HG02642 (cell line): ENCODE measurements around the gene PMM1.
"Not testable (repeated sequence)": the region's sequence is repeated elsewhere in the genome, so short reads cannot be mapped to it uniquely, and the experiment has no call there.

Source experiments
- ATAC-seq: cut with Tn5 transposase; IDR thresholded peaks from one replicate; pipeline ENCODE4 v1.9.1; 2021; ENCODE audit warnings: mild to moderate bottlenecking; ENCODE audit not compliant: unreplicated experiment, poor library complexity

The PMM1 gene

DNA sequence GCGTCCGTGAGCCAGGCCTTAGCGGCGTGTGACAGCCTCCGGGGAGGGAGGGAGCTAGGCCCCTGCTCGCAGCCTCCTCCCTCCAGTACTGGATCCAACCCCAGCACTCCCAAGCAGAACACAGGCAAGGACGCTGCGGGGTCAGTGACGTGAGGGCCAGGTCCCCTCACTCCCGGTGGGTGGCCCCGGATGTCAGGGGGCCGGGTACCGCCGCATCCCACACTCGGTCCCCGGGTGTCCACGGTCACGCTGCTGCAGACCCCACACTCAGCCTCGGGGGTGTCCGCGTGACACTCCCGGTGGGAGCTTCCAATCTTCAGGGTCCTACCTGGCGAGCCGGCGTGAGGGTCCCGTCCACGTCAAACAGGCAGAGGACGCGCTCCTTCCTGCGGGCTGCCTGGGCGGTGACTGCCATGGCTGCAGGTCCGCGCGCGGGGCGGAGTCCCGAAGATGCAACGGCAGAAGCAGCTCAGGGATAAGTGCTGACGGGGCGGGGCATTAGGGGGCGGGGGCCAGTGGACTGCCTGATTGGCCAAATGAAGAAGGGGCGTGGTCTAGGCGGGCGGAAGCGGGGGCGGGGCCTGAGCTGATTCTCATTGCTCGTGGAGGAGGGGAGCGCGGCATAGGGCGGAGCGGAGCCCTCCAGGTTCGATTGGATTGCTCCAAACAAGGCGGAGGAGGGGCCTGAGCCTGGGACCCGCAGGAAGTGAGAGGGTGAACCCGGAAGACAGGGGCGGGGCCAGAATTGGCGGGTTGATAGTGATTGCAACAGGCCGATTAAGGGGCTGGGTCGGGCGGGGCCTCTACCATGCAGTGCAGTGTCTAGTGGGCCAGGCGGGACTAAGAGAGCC, at the start of gene PMM1:
Gene PMM1 (minus strand): TSS at position 450 of the 851 bp plus-strand sequence. CDS start 35 bp downstream, at position 415.
- peak; percentile 89 for ATAC-seq

DNA sequence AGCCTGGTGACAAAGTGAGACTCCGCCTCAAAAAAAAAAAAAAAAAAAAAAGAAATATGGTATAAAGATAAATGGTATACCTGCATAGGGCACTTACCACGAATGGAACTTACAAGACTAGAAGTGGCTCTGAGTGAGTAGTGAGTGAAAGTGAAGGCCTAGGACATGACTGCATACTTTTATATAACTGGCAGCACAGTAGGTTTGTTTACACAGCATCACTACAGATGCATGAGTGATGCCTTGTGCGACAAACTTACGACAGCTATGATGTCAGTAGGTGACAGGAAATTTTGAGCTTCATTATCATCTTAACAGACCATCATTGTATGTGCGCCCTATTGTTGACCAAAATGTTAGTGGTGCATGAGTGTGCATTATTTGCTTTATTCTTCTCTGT, 49.1 kb upstream of the PMM1 start:
- ATAC-seq: no peak

DNA sequence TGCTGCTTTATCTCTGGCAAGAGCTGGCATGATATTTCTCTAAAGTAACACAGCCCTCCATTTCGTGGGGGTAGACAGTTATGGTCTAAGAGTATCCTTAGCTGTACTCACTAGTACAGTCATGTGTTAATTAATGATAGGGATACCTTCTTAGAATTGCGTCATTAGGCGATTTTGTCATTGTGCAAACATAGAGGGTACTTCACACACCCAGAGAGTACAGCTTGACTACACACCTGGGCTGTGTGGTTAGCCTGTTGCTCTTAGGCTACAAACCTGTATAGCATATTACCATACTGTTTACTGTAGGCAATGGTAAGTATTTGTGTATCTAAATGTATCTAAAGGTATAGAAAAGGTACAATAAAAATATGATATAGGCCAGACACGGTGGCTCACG, 48.5 kb upstream of the PMM1 start:
- no peak for ATAC-seq

DNA sequence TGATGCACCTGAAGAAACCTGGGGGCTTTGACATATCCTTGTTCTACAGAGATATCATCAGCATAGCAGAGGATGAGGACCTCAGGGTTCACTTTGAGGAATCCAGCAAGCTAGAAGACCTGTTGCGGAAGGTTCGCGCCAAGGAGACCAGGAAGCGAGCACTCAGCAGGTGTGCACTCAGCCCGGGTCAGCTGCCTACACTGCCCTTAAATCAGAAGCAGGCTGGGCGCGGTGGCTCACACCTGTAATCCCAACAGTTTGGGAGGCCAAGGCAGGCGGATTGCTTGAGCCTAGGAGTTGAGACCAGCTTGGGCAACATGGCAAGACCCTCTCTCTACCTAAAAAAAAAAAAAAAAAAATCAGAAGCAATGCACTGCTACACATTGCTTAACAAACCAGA, 48.0 kb upstream of the PMM1 start:
- not testable (repeated sequence) for ATAC-seq

DNA sequence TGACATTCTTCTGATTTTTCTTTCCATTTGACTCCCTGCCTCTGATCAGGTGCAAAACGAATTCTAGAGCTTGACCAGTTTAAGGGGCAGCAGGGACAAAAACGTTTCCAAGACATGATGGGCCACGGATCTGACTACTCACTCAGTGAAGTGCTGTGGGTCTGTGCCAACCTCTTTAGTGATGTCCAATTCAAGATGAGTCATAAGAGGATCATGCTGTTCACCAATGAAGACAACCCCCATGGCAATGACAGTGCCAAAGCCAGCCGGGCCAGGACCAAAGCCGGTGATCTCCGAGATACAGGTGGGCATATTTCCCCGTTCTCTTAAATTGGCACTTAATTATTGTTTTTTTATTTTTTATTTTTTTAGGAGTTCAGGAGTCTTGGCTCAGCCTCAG, 46.8 kb upstream of the PMM1 start:
- ATAC-seq: no peak

DNA sequence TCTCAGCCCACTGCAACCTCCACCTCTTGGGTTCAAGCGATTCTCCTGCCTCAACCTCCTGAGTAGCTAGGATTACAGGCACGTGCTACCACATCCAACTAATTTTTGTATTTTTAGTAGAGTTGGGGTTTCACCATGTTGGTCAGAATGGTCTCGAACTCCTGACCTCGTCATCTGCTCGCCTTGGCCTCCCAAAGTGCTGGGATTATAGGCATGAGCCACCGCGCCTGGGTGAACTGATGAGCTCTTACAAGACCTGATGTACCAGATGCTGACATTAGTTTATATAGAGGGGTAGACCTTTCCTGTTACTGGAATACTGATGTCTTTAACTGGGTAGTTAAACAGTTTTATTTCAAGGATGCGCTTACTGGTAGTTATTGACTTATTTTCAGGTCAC, 45.0 kb upstream of the PMM1 start:
- ATAC-seq: not testable (repeated sequence)

DNA sequence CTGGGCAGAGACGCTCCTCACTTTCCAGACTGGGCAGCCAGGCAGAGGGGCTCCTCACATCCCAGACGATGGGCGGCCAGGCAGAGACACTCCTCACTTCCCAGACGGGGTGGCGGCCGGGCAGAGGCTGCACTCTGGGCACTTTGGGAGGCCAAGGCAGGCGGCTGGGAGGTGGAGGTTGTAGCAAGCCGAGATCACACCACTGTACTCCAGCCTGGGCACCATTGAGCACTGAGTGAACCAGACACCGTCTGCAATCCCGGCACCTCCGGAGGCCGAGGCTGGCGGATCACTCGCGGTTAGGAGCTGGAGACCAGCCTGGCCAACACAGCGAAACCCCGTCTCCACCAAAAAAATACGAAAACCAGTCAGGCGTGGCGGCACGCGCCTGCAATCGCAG, 42.0 kb upstream of the PMM1 start:
- not testable (repeated sequence) for ATAC-seq

DNA sequence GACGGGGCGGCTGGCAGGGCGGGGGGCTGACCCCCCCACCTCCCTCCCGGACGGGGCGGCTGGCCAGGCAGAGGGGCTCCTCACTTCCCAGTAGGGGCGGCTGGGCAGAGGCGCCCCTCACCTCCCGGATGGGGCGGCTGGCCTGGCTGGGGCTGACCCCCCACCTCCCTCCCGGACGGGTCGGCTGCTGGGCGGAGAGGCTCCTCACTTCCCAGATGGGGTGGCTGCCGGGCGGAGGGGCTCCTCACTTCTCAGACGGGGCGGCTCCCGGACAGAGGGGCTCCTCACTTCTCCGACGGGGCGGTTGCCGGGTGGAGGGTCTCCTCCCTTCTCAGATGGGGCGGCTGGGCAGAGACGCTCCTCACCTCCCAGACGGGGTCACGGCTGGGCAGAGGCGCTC, 41.5 kb upstream of the PMM1 start:
- not testable (repeated sequence) for ATAC-seq

DNA sequence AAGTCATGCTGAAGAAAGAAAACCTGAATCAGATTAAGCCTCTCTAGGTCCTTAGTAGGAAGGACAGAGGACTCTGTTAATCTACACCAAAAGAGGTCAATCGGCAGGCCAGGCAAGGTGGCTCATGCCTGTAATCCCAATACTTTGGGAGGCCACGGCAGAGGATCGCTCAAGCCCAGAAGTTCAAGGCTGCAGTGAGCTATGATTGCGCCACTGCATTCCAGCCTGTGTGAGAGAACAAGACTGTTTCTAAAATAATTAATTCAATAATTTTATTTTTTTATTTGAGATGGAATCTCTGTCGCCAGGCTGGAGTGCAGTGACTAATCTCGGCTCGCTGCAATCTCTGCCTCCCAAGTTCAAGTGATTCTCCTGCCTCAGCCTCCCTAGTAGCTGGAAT, 35.9 kb upstream of the PMM1 start:
- ATAC-seq: no peak

DNA sequence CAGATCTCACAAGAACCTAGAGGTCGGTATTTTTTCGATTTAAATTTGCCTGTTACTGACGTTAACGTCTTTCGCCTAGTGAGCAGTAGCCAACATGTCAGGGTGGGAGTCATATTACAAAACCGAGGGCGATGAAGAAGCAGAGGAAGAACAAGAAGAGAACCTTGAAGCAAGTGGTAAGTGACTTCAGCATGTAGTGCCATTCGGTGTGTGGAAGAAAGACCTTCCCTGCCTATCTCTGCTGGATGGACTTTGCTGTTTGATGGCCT, 32.2 kb upstream of the PMM1 start:
- ATAC-seq: no peak

DNA sequence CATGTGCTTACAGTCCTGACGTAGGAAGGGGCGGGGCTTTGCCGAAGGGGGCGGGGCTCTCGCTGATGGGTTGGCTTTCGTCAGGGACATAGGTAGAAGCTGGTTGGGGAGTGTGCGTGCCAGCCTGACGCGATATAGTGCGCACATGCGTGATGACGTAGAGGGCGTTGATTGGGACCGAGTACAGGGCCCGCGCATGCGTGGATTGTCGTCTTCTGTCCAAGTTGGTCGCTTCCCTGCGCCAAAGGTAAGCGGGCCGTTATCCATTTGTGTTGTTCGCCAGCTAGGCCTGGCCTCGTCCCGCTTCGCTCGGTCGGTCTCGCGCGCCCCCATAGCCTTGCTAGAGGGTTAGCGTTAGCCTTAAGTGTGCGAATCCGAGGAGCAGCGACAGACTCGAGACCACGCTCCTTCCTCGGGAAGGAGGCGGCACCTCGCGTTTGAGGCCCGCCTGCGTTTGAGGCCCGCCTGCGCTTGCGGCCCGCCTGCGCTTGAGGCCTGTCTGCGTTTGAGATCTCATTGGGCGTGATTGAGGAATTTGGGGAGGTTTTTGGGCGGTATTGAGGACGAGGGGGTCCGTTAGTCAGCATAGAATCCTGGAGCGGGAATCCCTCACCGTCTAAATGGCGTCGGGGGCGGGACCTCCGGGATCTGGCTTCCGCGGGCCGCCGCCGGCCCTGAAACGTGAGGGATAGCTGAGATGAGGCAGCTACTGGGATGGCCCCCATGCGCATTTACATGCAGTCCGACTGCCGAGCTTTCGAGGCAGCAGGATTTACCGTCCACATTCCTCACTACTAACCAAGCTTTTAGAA, 31.7 kb upstream of the PMM1 start, which contains the start of gene XRCC6:
Gene XRCC6 (plus strand): TSS at position 197 of the 812 bp plus-strand sequence. CDS start 710 bp downstream, outside the sequence.
- peak; percentile 86 for ATAC-seq

DNA sequence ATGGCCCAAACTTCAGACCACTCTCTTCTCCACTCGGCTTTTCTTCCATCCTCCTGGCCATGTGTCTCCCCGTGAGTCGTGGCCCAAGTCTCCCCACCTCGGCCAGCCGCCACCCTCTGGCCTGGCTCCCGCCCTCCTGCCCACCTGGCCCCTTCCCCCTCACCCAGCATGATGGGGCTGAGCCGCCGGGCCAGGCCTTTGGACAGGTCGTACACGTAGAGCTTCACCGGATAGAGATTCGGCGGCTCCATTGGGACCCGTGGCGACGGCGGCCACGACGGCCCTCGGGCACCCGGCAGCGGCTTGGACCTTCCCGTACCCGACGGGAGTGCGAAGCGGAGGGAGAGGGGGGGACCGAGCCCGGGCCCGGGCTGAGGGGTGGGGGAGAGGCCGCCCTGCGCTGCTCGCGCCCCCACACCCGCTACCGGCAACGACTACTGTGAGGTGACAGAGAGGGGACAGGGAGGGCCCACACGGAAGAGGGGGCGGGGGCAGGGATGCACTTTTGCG, 31.0 kb upstream of the PMM1 start, which contains the start of gene DESI1:
Gene DESI1 (minus strand): TSS at position 455 of the 510 bp plus-strand sequence. CDS start 204 bp downstream, at position 251.
- ATAC-seq: peak; percentile 23

DNA sequence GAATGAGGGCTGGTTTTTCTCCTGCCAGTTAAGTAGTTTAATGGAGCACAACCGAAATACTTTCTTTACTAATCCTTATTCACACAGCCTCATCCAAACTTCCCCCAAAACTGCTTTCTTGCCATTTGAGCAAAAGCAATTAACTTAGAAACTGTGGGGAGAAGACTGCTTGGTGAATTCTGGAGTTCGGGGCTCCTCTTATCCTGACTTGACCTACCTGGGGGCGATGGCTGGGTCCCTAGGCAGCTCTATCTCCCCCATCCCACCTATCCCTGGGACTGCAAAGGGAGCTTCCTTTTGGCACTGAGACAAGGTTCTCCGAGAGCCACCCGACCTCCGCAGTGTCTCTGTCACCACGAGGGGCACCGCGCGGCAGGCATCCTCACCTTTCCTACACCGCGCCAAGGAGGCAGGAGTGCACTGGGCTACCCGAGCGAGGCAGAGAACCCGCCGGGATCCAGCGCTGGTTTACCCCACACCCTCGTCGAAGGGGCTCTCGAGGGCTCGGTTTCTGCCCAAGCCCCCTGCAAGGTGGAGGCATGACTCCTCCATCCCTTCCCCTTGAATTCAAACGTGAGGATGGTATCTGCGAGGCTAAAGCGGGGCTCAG, 30.4 kb upstream of the PMM1 start:
- peak; percentile 20 for ATAC-seq

DNA sequence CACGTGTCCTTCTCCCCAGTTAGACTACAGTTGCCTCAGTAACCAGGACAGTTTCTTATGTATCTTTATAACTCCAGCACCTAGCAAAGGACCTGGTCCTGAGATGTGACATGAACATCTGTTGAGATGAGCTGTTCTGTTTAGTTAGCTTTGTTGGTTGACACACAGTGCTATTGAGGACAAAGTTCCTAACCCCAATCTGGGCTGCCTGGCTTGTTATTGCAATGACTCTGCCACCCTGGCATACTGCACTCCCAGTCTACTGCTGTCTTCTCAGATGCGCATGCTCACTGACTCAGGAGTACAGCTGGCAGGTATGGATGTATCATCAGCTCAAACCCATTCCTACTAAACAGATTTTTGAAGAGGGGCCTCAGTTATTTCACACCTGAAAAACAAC, 23.8 kb upstream of the PMM1 start:
- ATAC-seq: no peak

DNA sequence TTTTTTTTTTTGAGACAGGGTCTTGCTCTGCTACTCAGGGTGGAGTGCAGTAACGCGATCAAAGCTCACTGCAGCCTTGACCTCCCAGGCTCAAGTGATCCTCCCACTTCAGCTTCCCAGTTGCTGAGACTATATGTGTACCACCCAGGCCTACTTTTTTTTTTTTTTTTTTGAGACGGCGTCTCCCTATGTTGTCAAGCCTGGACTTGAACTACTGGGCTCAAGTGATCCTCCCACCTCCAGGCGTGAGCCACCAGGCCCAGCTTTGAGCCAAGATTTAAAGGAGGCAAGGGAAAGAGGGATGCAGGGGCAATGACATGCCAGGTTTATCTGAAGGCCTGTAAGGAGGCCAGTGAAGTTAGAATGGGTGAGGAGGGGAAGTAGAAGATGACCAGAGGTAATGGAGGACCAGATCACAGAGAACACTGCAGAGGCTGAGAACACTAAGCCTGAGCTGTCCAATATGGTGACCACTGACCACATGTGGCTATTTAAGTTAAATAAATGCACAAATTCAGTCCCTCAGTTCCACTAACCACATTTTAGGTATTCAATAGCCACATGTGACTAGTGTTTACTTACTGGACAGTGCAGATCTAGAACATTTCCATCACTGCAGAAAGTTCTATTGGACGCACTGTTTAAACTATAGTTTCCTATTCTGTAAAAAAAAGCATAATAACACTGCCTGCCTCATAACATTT, 23.1 kb upstream of the PMM1 start:
- ATAC-seq: no peak

DNA sequence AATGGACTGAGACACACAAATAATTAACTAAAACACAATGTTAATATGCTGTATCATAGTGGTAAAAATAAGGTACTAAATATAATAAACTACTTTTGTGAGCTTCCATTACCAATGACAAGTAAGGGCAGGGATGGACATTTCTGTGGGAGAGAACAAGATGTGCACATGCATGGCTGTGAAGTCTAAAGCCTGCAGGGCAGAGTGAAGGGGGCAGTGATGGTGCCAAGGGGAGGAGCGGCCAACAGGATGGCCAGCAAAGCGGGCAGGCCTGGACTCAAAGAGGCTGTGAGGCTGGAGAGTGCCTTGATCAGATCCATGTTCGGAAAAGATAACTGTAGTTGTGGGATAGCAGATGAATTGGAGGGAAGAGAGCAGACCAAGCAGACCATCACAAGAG, 18.7 kb upstream of the PMM1 start:
- ATAC-seq: no peak

DNA sequence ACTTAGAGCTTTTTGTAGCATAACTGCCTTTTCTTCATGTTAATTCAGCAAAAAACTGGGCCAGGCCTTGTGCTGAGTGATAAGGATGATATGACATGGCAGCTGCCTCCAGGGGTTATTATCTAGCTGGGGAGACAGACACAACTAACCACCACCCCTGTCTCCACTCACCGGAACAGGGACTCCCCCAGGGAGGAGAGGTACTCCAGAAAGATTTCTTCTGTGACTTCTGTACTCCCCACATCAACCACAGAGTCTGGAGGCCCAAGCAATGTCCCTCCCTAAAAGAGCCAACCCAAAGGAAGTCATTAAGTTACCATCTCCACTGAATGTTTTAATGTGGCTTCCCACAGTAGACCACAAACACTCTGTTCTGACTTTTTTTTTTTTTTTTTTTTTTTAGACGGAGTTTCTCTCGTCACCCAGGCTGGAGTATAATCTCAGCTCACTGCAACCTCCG, 14.3 kb upstream of the PMM1 start:
- ATAC-seq: peak; percentile 83

DNA sequence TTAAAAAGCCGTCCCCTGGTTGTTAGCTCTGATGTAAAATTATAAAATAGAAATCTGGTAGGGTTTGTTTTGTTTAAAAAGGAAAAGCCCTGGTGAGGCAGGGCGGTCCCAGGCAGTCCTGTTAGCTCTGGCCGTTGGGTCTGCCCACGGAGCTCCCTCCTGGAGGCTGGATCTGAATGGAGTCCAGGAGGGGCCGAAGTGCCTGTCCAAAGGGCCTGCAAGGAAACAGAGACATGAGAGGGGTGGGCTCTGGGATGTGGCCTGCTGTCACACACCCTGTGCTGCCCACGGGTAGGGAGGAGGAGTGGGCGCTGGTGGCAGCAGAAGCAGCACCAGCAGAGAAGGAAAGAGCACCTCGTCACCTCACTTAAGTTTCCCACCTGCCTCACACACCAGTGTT, 11.3 kb upstream of the PMM1 start:
- no peak for ATAC-seq

DNA sequence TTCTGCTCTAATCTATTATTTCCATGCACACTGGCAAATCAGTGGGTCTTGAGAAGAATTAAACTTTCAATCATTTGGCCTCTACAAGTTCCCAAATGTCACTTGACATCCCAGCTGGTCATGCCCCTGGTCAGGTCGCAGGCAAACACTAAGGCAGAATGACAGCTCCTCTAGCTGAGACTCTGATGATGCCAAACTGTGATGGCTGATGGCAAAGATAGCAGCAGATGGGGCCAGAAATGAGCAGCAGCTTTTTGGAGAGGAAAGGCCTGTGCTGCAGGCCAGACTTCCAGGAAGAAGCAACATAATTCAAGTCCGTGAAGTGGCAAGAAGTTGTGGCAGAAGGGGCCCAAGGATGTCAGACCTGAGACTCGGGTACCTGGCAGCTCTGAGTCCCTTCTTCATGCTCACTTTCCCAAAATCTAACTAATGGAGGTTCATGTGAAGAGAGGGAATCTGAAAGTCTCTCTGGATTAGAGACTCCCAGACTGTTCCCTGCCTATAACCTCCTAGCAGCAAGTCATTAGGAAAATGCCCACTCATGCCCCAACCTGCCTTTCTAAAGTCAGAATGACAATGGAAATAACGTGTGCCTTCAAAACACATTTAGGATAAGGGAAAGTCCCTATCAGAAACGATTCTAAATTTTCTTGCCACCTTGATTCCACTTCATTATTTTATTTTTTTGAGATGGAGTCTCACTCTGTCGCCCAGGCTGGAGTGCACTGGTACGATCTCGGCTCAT, 9.4 kb upstream of the PMM1 start:
- no peak for ATAC-seq
